HG02763 (cell line): ENCODE data around the gene BAZ1B.
"Not testable (repeated sequence)": the region's sequence is repeated elsewhere in the genome, so short reads cannot be mapped to it uniquely, and the experiment has no call there.

ENCODE experiments used
- ATAC-seq: cut with Tn5 transposase; IDR thresholded peaks from one replicate; pipeline ENCODE4 v1.9.1; 2021; ENCODE audit warnings: mild to moderate bottlenecking, moderate library complexity; ENCODE audit not compliant: unreplicated experiment

The BAZ1B gene

GRCh38 chr7:73539709-73540108 is 17.6 kb upstream of the BAZ1B start:
- ATAC-seq: no peak

- not testable (repeated sequence) for ATAC-seq
Observed at GRCh38 chr7:73538510-73538909, 16.4 kb upstream of the BAZ1B start.

- ATAC-seq: no peak
Observed at GRCh38 chr7:73537051-73537450, 15.0 kb upstream of the BAZ1B start.

GRCh38 chr7:73536479-73536878 is 14.4 kb upstream of the BAZ1B start:
- ATAC-seq: no peak

GRCh38 chr7:73535918-73536317 is 13.8 kb upstream of the BAZ1B start:
- ATAC-seq: not testable (repeated sequence)

- no peak for ATAC-seq
Observed at GRCh38 chr7:73533742-73534141, 11.6 kb upstream of the BAZ1B start.

- no peak for ATAC-seq
Observed at GRCh38 chr7:73532224-73532623, 10.1 kb upstream of the BAZ1B start.

GRCh38 chr7:73530800-73531199 is 8.7 kb upstream of the BAZ1B start:
- no peak for ATAC-seq

- ATAC-seq: no peak
Observed at GRCh38 chr7:73526896-73527821, 5.1 kb upstream of the BAZ1B start.

- ATAC-seq: not testable (repeated sequence)
Observed at GRCh38 chr7:73526158-73526494, 4.0 kb upstream of the BAZ1B start.

- peak; percentile 42 for ATAC-seq
Observed at GRCh38 chr7:73521636-73522104, 423 bp downstream of the BAZ1B start.

- no peak for ATAC-seq
Observed at GRCh38 chr7:73520673-73521635, 1.1 kb downstream of the BAZ1B start.

GRCh38 chr7:73519867-73520672 is 2.0 kb downstream of the BAZ1B start:
- ATAC-seq: no peak

- no peak for ATAC-seq
Observed at GRCh38 chr7:73518470-73518869, 3.6 kb downstream of the BAZ1B start.

- ATAC-seq: no peak
Observed at GRCh38 chr7:73517241-73517995, 4.7 kb downstream of the BAZ1B start.

GRCh38 chr7:73515178-73515577 is 6.9 kb downstream of the BAZ1B start:
- ATAC-seq: no peak

GRCh38 chr7:73512018-73512780 is 9.9 kb downstream of the BAZ1B start:
- ATAC-seq: no peak

GRCh38 chr7:73509463-73509862 is 12.6 kb downstream of the BAZ1B start:
- no peak for ATAC-seq

GRCh38 chr7:73507556-73507955 is 14.5 kb downstream of the BAZ1B start:
- ATAC-seq: no peak
